ENCODE measurements around the gene WDR81.

GRCh38 chr17:1703063-1703462 is 21.4 kb upstream of the WDR81 start:
- TF ChIP-seq, protein P1, sequence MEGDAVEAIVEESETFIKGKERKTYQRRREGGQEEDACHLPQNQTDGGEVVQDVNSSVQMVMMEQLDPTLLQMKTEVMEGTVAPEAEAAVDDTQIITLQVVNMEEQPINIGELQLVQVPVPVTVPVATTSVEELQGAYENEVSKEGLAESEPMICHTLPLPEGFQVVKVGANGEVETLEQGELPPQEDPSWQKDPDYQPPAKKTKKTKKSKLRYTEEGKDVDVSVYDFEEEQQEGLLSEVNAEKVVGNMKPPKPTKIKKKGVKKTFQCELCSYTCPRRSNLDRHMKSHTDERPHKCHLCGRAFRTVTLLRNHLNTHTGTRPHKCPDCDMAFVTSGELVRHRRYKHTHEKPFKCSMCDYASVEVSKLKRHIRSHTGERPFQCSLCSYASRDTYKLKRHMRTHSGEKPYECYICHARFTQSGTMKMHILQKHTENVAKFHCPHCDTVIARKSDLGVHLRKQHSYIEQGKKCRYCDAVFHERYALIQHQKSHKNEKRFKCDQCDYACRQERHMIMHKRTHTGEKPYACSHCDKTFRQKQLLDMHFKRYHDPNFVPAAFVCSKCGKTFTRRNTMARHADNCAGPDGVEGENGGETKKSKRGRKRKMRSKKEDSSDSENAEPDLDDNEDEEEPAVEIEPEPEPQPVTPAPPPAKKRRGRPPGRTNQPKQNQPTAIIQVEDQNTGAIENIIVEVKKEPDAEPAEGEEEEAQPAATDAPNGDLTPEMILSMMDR (conservative IDR thresholded peaks at IDR 0.05; ENCODE audit: low read length): no peak
- no peak for TF ChIP-seq EZH2phosphoT487 (IDR thresholded peaks at IDR 0.05; ENCODE audit: borderline replicate concordance, low read depth, low read length)

Measured in OCI-LY7 (cell line).